Gastroesophageal sphincter (tissue), 4 donors: ENCODE results near the gene SETBP1. TPM values are rescaled to one million over a fixed set of nuclear protein-coding genes. Genes with fewer than 3 reads are reported as not detected.

Source experiments
- ATAC-seq: fragments of 150-250 bp; one replicate; pipeline ENCODE4 v1.9.1; 2016; ENCODE audit warnings: mild to moderate bottlenecking, moderate library complexity
- H3K27ac ChIP-seq, 4 donors: fragments of 200-600 bp; sonication (generic) in 3 of 4; 1 replicate in 3 of 4; 2 replicates in 1 of 4; pipeline ENCODE4 v1.5.1; 2016 to 2019
- H3K27me3 ChIP-seq: fragments of 200-600 bp; sonication (generic); one replicate; pipeline ENCODE4 v1.5.1; 2019
- H3K36me3 ChIP-seq, 2 donors: fragments of 200-600 bp; sonication (generic); one replicate each; pipeline ENCODE4 v1.5.1; 2019; ENCODE audit warnings: control low read depth in 1 of 2
- H3K4me1 ChIP-seq, 3 donors: fragments of 200-600 bp; sonication (generic); 1 replicate in 2 of 3; 2 replicates in 1 of 3; pipeline ENCODE4 v1.5.1; 2016 to 2019; ENCODE audit warnings: control low read depth in 2 of 3
- H3K4me3 ChIP-seq, 2 donors: fragments of 200-600 bp; sonication (generic); one replicate each; pipeline ENCODE4 v1.5.1; 2019; ENCODE audit warnings: mild to moderate bottlenecking in 1 of 2, moderate library complexity in 1 of 2
- H3K9me3 ChIP-seq, 3 donors: fragments of 200-600 bp; sonication (generic); one replicate each; pipeline ENCODE4 v1.5.1; 2017 to 2019; ENCODE audit warnings: control low read depth in 2 of 3
- CTCF ChIP-seq, 4 experiments: fragments of 200-600 bp in 2 of 4; fragments of 450-650 bp in 2 of 4; sonication (generic) in 1 of 4; IDR thresholded peaks; one replicate each; pipeline ENCODE4 v1.5.1; 2017 to 2019; ENCODE audit warnings: antibody characterized with exemption in 4 of 4, mild to moderate bottlenecking in 2 of 4, moderate library complexity in 2 of 4
- EP300 ChIP-seq: sonication (generic); formaldehyde crosslinking; IDR thresholded peaks from one replicate; pipeline ENCODE4 v1.6.1; 2017; ENCODE audit warnings: antibody characterized with exemption, mild to moderate bottlenecking
- POLR2A ChIP-seq, 2 donors: fragments of 450-650 bp; IDR thresholded peaks; one replicate each; pipeline ENCODE4 v1.6.1; 2017; ENCODE audit warnings: antibody characterized with exemption in 2 of 2, mild to moderate bottlenecking in 2 of 2, moderate library complexity in 1 of 2
- POLR2AphosphoS5 ChIP-seq: sonication (generic); formaldehyde crosslinking; IDR thresholded peaks from one replicate; pipeline ENCODE4 v1.6.1; 2017; ENCODE audit warnings: antibody characterized with exemption
- WGBS, 2 donors: methylation state at CpG; one replicate each; pipeline ENCODE4 v1.1.5; 2018; ENCODE audit warnings: low coverage in 1 of 2; 5-methylcytosine and 5-hydroxymethylcytosine counted together
- total RNA-seq, 4 donors: library from RNA; depleted of rRNA; stranded (reverse); fragments of >200 nt; gene quantifications; one replicate each; pipeline ENCODE4 v1.1.0, GENCODE V29; 2016

SETBP1 gene
- total RNA-seq, 4 donors from 2014 or later, result 42.5 to 87.6 (median 67.8) TPM

GRCh38 chr18:44946529-44947113 lies 265.9 kb downstream of the SETBP1 start:
- Histone ChIP-seq H3K9me3 (no peaks in the 10 kb centered on the region), H3K27me3 (no peaks in the 10 kb centered on the region), H3K36me3 (peaks cover 0 to 21% of the 10 kb centered on the region in 2 donors), H3K4me1 (peaks cover 6 to 39% (median 8%) of the 10 kb centered on the region in 3 donors), H3K27ac (no peak overlapping the region), H3K4me3 (no peak overlapping the region)
- TF ChIP-seq CTCF (IDR thresholded peaks at IDR 0.05), result no peak
- TF ChIP-seq EP300, result no peak
- no peak for TF ChIP-seq POLR2A (IDR thresholded peaks at IDR 0.05)
- no peak for TF ChIP-seq POLR2AphosphoS5
- no peak for ATAC-seq
- 75 to 94% methylated on average over 3 to 4 of the region's 4 CpGs for WGBS, 2 donors

- no peak overlapping the region for H3K27ac ChIP-seq
- H3K27me3 ChIP-seq, result no peaks in the 10 kb centered on the region
- peaks cover 0 to 44% of the 10 kb centered on the region in 2 donors for H3K36me3 ChIP-seq
- no peak for ATAC-seq
- no peaks in the 10 kb centered on the region for H3K9me3 ChIP-seq
- H3K4me3 ChIP-seq, result no peak overlapping the region
- TF ChIP-seq POLR2A (IDR thresholded peaks at IDR 0.05) (no peak), CTCF (IDR thresholded peaks at IDR 0.05) (no peak), EP300 (no peak), POLR2AphosphoS5 (no peak)
- H3K4me1 ChIP-seq, result peaks cover 0 to 15% (median 2%) of the 10 kb centered on the region in 3 donors
- 100% methylated on average over 2 of the region's 7 CpGs; no CpG with 5 or more reads in 1 of the 2 donors for WGBS, 2 donors
These were observed 269.3 kb downstream of the SETBP1 start for GRCh38 chr18:44949967-44950366.

- TF ChIP-seq POLR2A (IDR thresholded peaks at IDR 0.05), result no peak
- TF ChIP-seq POLR2AphosphoS5, result no peak
- TF ChIP-seq CTCF (IDR thresholded peaks at IDR 0.05), result no peak
- TF ChIP-seq EP300, result no peak
- no peak for ATAC-seq
- H3K4me3 ChIP-seq, result no peak overlapping the region
- H3K4me1 ChIP-seq, result peaks cover 0 to 10% (median 2%) of the 10 kb centered on the region in 3 donors
- no peaks in the 10 kb centered on the region for H3K9me3 ChIP-seq
- 73 to 94% methylated on average over 4 to 11 of the region's 13 CpGs for WGBS, 2 donors
- H3K27ac ChIP-seq, result no peak overlapping the region
- H3K36me3 ChIP-seq, result peaks cover 0 to 52% of the 10 kb centered on the region in 2 donors
- no peaks in the 10 kb centered on the region for H3K27me3 ChIP-seq
These were observed 270.1 kb downstream of the SETBP1 start for GRCh38 chr18:44950685-44951195.

GRCh38 chr18:44951748-44952147 lies 271.1 kb downstream of the SETBP1 start:
- no peak for ATAC-seq

More at GRCh38 chr18:44951748-44952147, 271.1 kb downstream of the SETBP1 start:
- Histone ChIP-seq H3K9me3 (no peaks in the 10 kb centered on the region), H3K4me3 (no peak overlapping the region), H3K4me1 (peaks cover 0 to 9% (median 0%) of the 10 kb centered on the region in 3 donors), H3K27me3 (no peaks in the 10 kb centered on the region), H3K36me3 (peaks cover 0 to 52% of the 10 kb centered on the region in 2 donors), H3K27ac (no peak overlapping the region)
- TF ChIP-seq POLR2AphosphoS5 (no peak), CTCF (IDR thresholded peaks at IDR 0.05) (no peak), EP300 (no peak), POLR2A (IDR thresholded peaks at IDR 0.05) (no peak)
- 94 to 96% methylated on average over 2 to 5 of the region's 14 CpGs for WGBS, 2 donors
